A673 (cell line): Measurements from ENCODE around the gene ARMS2. TPM values are rescaled to one million over a fixed set of nuclear protein-coding genes. Genes with fewer than 3 reads are reported as not detected.

Source experiments
- BruUV-seq: library from RNA; stranded (reverse); fragments of 400-500 nt; replicated peaks from 2 replicates; lab custom pipeline; 2021; lab: Mats Ljungman, UMichigan
- CTCF ChIA-PET: fragments of 300-600 bp; sonication (Branson Sonifier 250); formaldehyde crosslinking; loops from one replicate; lab custom pipeline; 2022; ENCODE audit warnings: antibody characterized with exemption; lab: Charles Lee
- POLR2A ChIA-PET: fragments of 300-600 bp; sonication (Branson Sonifier 250); formaldehyde crosslinking; loops from one replicate; lab custom pipeline; 2022; ENCODE audit warnings: antibody characterized with exemption; ENCODE audit not compliant: low non-redundant PET; lab: Charles Lee
- DNase-seq: peaks from one replicate; pipeline ENCODE4 v3.0.0-alpha.2; 2015; ENCODE audit warnings: low spot score
- H3K27ac ChIP-seq: fragments of 200-600 bp; sonication (generic); 2 replicates; pipeline ENCODE4 v1.5.1; 2016; ENCODE audit warnings: mixed run types, low read depth, mild to moderate bottlenecking, mixed read lengths, antibody characterized with exemption, low read length; ENCODE audit not compliant: poor library complexity, severe bottlenecking
- H3K27me3 ChIP-seq: fragments of 200-600 bp; sonication (generic); replicated peaks from 2 replicates; pipeline ENCODE4 v1.6.1; 2017; ENCODE audit warnings: mixed run types, low read depth, mild to moderate bottlenecking, mixed read lengths, antibody characterized with exemption, low read length; ENCODE audit not compliant: insufficient read depth, poor library complexity
- H3K36me3 ChIP-seq: fragments of 200-600 bp; sonication (generic); 2 replicates; pipeline ENCODE4 v1.6.1; 2016; ENCODE audit warnings: mixed run types, mild to moderate bottlenecking, mixed read lengths, antibody characterized with exemption, low read length; ENCODE audit not compliant: insufficient read depth, poor library complexity, severe bottlenecking
- H3K4me1 ChIP-seq: fragments of 200-600 bp; sonication (generic); 2 replicates; pipeline ENCODE4 v1.6.1; 2017; ENCODE audit warnings: mixed run types, mild to moderate bottlenecking, mixed read lengths, antibody characterized with exemption, low read length; ENCODE audit not compliant: insufficient read depth, poor library complexity, severe bottlenecking
- H3K4me3 ChIP-seq: fragments of 200-600 bp; sonication (generic); 2 replicates; pipeline ENCODE4 v1.5.1; 2016; ENCODE audit warnings: low read depth, mixed run types, mild to moderate bottlenecking, mixed read lengths, low read length; ENCODE audit not compliant: poor library complexity, severe bottlenecking
- H3K9me3 ChIP-seq: fragments of 200-600 bp; sonication (generic); 2 replicates; pipeline ENCODE4 v1.6.1; 2016; ENCODE audit warnings: mixed run types, low read depth, mild to moderate bottlenecking, mixed read lengths, antibody characterized with exemption, low read length; ENCODE audit not compliant: poor library complexity, severe bottlenecking
- EZH2 ChIP-seq: fragments of 200-600 bp; sonication (generic); IDR thresholded peaks from 2 replicates; pipeline ENCODE4 v1.6.1; 2017; ENCODE audit warnings: borderline replicate concordance, low read depth, mild to moderate bottlenecking, mixed read lengths, antibody characterized with exemption, low read length; ENCODE audit not compliant: poor library complexity, severe bottlenecking
- intact Hi-C: fragments of 100-400 bp; cut with micrococcal nuclease; formaldehyde crosslinking; loops from one replicate; pipeline ENCODE4 v1.10.0; 2022; ENCODE audit not compliant: unreplicated experiment
- total RNA-seq: library from RNA; stranded (reverse); gene quantifications from 2 replicates; pipeline ENCODE4 v1.2.3, GENCODE V29; 2021
- TF ChIP-seq, protein P1 (sequence below): fragments of 300-800, 200-600 bp; sonication (generic); conservative IDR thresholded peaks from 2 replicates; pipeline ENCODE4 v1.5.1; 2017; ENCODE audit warnings: low read depth, mild to moderate bottlenecking, antibody characterized with exemption, low read length, moderate library complexity, mixed read lengths

Gene ARMS2
- total RNA-seq, 1 experiment from 2014 or later = not detected

- Histone ChIP-seq H3K4me1 (no peaks in the 10 kb centered on the region), H3K27me3 (no peaks in the 10 kb centered on the region), H3K36me3 (no peaks in the 10 kb centered on the region), H3K9me3 (no peaks in the 10 kb centered on the region), H3K27ac (no peak overlapping the region), H3K4me3 (no peak overlapping the region)
- TF ChIP-seq EZH2 = no peak
- TF ChIP-seq, protein P1, sequence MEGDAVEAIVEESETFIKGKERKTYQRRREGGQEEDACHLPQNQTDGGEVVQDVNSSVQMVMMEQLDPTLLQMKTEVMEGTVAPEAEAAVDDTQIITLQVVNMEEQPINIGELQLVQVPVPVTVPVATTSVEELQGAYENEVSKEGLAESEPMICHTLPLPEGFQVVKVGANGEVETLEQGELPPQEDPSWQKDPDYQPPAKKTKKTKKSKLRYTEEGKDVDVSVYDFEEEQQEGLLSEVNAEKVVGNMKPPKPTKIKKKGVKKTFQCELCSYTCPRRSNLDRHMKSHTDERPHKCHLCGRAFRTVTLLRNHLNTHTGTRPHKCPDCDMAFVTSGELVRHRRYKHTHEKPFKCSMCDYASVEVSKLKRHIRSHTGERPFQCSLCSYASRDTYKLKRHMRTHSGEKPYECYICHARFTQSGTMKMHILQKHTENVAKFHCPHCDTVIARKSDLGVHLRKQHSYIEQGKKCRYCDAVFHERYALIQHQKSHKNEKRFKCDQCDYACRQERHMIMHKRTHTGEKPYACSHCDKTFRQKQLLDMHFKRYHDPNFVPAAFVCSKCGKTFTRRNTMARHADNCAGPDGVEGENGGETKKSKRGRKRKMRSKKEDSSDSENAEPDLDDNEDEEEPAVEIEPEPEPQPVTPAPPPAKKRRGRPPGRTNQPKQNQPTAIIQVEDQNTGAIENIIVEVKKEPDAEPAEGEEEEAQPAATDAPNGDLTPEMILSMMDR = no peak
- ChIA-PET CTCF (no interaction called here), POLR2A (no interaction called here)
- intact Hi-C loops = no loop called here
- BruUV-seq = no TSS peak
- DNase-seq = no peak
Measured at GRCh38 chr10:122420624-122421007, 33.8 kb upstream of the ARMS2 start.

DNA sequence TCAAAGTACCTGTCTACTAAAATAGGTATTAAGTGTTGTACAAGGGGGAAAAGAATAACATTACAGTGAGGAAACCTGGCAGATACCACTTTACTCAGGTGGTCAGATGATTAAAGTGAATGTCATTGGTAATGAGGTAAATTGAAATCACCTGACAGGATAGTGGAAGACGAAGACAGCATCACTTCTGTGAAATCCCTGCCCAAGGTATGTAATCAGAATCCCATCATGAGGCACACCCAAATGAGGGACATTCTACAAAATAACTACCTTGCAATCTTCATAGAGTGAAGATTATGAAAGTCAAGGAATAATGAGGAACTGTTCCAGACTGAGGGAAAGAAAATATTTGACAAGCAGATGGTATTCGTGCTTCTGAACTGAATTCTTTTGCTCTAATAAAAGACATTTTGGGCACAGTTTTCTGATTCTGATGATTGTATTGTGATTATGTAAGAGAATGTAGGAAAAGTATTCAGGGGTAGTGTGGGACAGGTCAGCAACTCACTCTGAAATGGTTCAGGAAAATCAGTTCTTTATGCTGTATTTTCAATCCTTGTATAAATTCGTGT, 33.3 kb upstream of the ARMS2 start:
- Histone ChIP-seq H3K27ac (no peak overlapping the region), H3K36me3 (no peaks in the 10 kb centered on the region), H3K27me3 (no peaks in the 10 kb centered on the region), H3K9me3 (no peaks in the 10 kb centered on the region), H3K4me1 (peaks cover 2% of the 10 kb centered on the region), H3K4me3 (no peak overlapping the region)
- CTCF ChIA-PET = no interaction called here
- BruUV-seq = no TSS peak
- no peak for DNase-seq
- POLR2A ChIA-PET = no interaction called here
- intact Hi-C loops = no loop called here
- no peak for TF ChIP-seq EZH2
- TF ChIP-seq, protein P1 = no peak

DNA sequence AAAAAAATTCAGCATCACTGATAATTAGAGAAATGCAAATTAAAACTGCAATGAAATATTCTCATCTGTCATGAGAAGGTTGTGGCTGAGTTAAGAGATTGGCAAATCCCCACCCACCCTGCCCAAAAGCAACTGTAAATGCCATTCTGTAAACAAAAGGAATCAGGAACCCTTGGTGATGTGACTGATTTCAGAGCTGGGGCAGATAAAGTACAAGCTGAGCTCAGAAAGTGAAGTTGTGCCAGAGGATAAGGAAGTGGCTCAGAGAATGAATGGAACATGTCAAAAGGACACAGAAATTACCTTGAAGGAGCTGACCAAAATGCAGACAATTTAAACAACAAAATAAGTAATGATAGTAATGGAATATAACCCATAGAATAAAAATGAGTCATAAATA, 32.7 kb upstream of the ARMS2 start:
- POLR2A ChIA-PET = no interaction called here
- Histone ChIP-seq H3K4me1 (peaks cover 8% of the 10 kb centered on the region), H3K27ac (no peak overlapping the region), H3K9me3 (no peaks in the 10 kb centered on the region), H3K36me3 (no peaks in the 10 kb centered on the region), H3K4me3 (no peak overlapping the region), H3K27me3 (no peaks in the 10 kb centered on the region)
- no TSS peak for BruUV-seq
- intact Hi-C loops = no loop called here
- no peak for TF ChIP-seq EZH2
- TF ChIP-seq, protein P1 = no peak
- CTCF ChIA-PET = no interaction called here
- no peak for DNase-seq
